Spleen (tissue), 11 donors: Measurements from ENCODE around the gene SIGLEC1. TPM values are rescaled to one million over a fixed set of nuclear protein-coding genes. Genes with fewer than 3 reads are reported as not detected.

ENCODE experiments used
- DNase-seq: peaks from one replicate; pipeline ENCODE4 v3.0.0-alpha.2; 2020
- H3K27ac ChIP-seq, 8 donors: fragments of 200-600 bp; sonication (generic) in 7 of 8; 1 replicate in 4 of 8; 2 replicates in 4 of 8; pipeline versions ENCODE4 v1.5.0 to v1.8.0; 2016 to 2021; ENCODE audit warnings: inconsistent platforms in 4 of 8, mild to moderate bottlenecking in 4 of 8, moderate library complexity in 1 of 8
- H3K27me3 ChIP-seq, 7 donors: fragments of 200-600 bp; sonication (generic) in 6 of 7; replicated peaks in 1 of 7; 1 replicate in 4 of 7; 2 replicates in 3 of 7; pipeline versions ENCODE4 v1.5.0 to v1.8.0; 2016 to 2021; ENCODE audit warnings: inconsistent platforms in 3 of 7, mild to moderate bottlenecking in 1 of 7
- H3K36me3 ChIP-seq, 6 donors: fragments of 200-600 bp; sonication (generic) in 5 of 6; 1 replicate in 4 of 6; 2 replicates in 2 of 6; pipeline versions ENCODE4 v1.5.0 to v1.8.0; 2016 to 2021; ENCODE audit warnings: inconsistent platforms in 2 of 6
- H3K4me1 ChIP-seq, 6 donors: fragments of 200-600 bp; sonication (generic) in 5 of 6; 1 replicate in 3 of 6; 2 replicates in 3 of 6; pipeline versions ENCODE4 v1.5.0 to v1.8.0; 2016 to 2021; ENCODE audit warnings: inconsistent platforms in 3 of 6
- H3K4me3 ChIP-seq, 8 donors: fragments of 200-600 bp; sonication (generic) in 7 of 8; 1 replicate in 4 of 8; 2 replicates in 4 of 8; pipeline versions ENCODE4 v1.5.0 to v1.8.0; 2016 to 2021; ENCODE audit warnings: inconsistent platforms in 4 of 8, mild to moderate bottlenecking in 4 of 8, moderate library complexity in 2 of 8
- H3K9me3 ChIP-seq, 8 donors: fragments of 200-600 bp; sonication (generic) in 7 of 8; 1 replicate in 4 of 8; 2 replicates in 4 of 8; pipeline versions ENCODE4 v1.5.0 to v1.8.0; 2016 to 2021; ENCODE audit warnings: inconsistent platforms in 4 of 8
- CTCF ChIP-seq, 11 experiments: fragments of 200-600 bp in 7 of 11; fragments of 450-650 bp in 4 of 11; sonication (generic) in 4 of 11; IDR thresholded peaks in 8 of 11; conservative IDR thresholded peaks in 3 of 11; 1 replicate in 7 of 11; 2 replicates in 4 of 11; pipeline versions ENCODE4 v1.4.0 to v1.8.0; 2016 to 2021; ENCODE audit warnings: antibody characterized with exemption in 11 of 11, inconsistent platforms in 4 of 11, mild to moderate bottlenecking in 1 of 11
- POLR2A ChIP-seq, 3 donors: fragments of 450-650 bp; IDR thresholded peaks; one replicate each; pipeline ENCODE4 v1.5.1; 2017; ENCODE audit warnings: antibody characterized with exemption in 3 of 3, mild to moderate bottlenecking in 1 of 3
- POLR2AphosphoS5 ChIP-seq, 3 donors: sonication (generic); formaldehyde crosslinking; IDR thresholded peaks; one replicate each; pipeline ENCODE4 v1.5.1; 2017; ENCODE audit warnings: antibody characterized with exemption in 3 of 3
- WGBS, 5 donors: extraction: QIAGEN DNeasy Blood & Tissue Kit in 3 of 5; methylation state at CpG; one replicate each; pipeline versions ENCODE4 v1.1.5 to v1.1.7; 2013 to 2018; 5-methylcytosine and 5-hydroxymethylcytosine counted together
- intact Hi-C: fragments of 100-400 bp; cut with DNase I; formaldehyde crosslinking; loops from one replicate; pipeline ENCODE4 v1.15.0; 2023; ENCODE audit warnings: low total_unique reads
- polyA plus RNA-seq, 3 donors: library from polyadenylated mRNA; stranded (reverse); fragments of 200-250 nt; gene quantifications; one replicate each; pipeline ENCODE4 v1.2.1, GENCODE V29; 2013
- total RNA-seq, 7 donors: library from RNA; depleted of rRNA in 3 of 7; stranded (reverse); fragments of >200 nt in 3 of 7; fragmentation: NEBNext Ultra II Directional in 4 of 7; extraction: Animal tissue kit (Norgen Biotek cat#: 25700) in 4 of 7; gene quantifications; one replicate each; pipeline versions ENCODE4 v1.1.0 to v1.2.1, GENCODE V29; 2016 to 2021
- donor health status: healthy with polysubstance abuse.
- donor health status: DM: no; HTN: no; CAD: no; lungs with moderate emphysema.
- donor health status: DM: no; HTN: no; CAD: no.
- donor health status: Bipolar disorder and iron deficiency.
- donor health status: healthy.
- donor health status: DM: no; HTN: no; CAD: no.
- donor health status: DM: yes; HTN: yes; CAD: no.

Gene SIGLEC1
- total and polyA plus RNA-seq, 10 donors, result 3.0 to 50.2 (median 14.9) TPM

- intact Hi-C loops, result no loop called here
- Histone ChIP-seq H3K27ac (no peak overlapping the region), H3K4me1 (peaks cover 0 to 40% (median 26%) of the 10 kb centered on the region in 6 donors), H3K36me3 (no peaks in the 10 kb centered on the region), H3K4me3 (no peak overlapping the region), H3K27me3 (peaks cover 0 to 95% (median 53%) of the 10 kb centered on the region in 7 donors), H3K9me3 (no peaks in the 10 kb centered on the region)
- TF ChIP-seq CTCF (IDR thresholded peaks at IDR 0.05 in 8 of 11, conservative IDR thresholded peaks at IDR 0.05 in 3 of 11), result no peak
- no peak for TF ChIP-seq POLR2AphosphoS5 (IDR thresholded peaks at IDR 0.05)
- no peak for TF ChIP-seq POLR2A (IDR thresholded peaks at IDR 0.05)
- DNase-seq, result no peak
- 41 to 65% (median 50%) methylated on average over 35 to 90 of the region's 90 CpGs for WGBS, 5 donors
Measured at GRCh38 chr20:3673221-3674070, 39.0 kb downstream of the SIGLEC1 start.

- H3K4me3 ChIP-seq, result peak overlapping the region in 4 of 8 donors; percentile 2 to 54 (median 8)
- H3K27ac ChIP-seq, result no peak overlapping the region
- no peaks in the 10 kb centered on the region for H3K9me3 ChIP-seq
- H3K4me1 ChIP-seq, result peaks cover 0 to 35% (median 24%) of the 10 kb centered on the region in 6 donors
- 9 to 20% (median 10%) methylated on average over 15 to 58 of the region's 58 CpGs for WGBS, 5 donors
- TF ChIP-seq POLR2AphosphoS5 (IDR thresholded peaks at IDR 0.05) (no peak), CTCF (IDR thresholded peaks at IDR 0.05 in 8 of 11, conservative IDR thresholded peaks at IDR 0.05 in 3 of 11) (no peak), POLR2A (IDR thresholded peaks at IDR 0.05) (no peak)
- H3K36me3 ChIP-seq, result no peaks in the 10 kb centered on the region
- intact Hi-C loops, result no loop called here
- peaks cover 0 to 92% (median 53%) of the 10 kb centered on the region in 7 donors for H3K27me3 ChIP-seq
- DNase-seq, result no peak
Measured at GRCh38 chr20:3672547-3673171, 39.7 kb downstream of the SIGLEC1 start.

- TF ChIP-seq CTCF (IDR thresholded peaks at IDR 0.05 in 8 of 11, conservative IDR thresholded peaks at IDR 0.05 in 3 of 11) (no peak), POLR2A (IDR thresholded peaks at IDR 0.05) (no peak), POLR2AphosphoS5 (IDR thresholded peaks at IDR 0.05) (no peak)
- 44 to 54% (median 49%) methylated on average over 16 to 23 of the region's 23 CpGs for WGBS, 5 donors
- H3K27ac ChIP-seq, result no peak overlapping the region
- H3K4me3 ChIP-seq, result peak overlapping the region in 3 of 8 donors; percentile 6 to 54 (median 9)
- no peaks in the 10 kb centered on the region for H3K9me3 ChIP-seq
- no peak for DNase-seq
- H3K4me1 ChIP-seq, result peaks cover 0 to 29% (median 21%) of the 10 kb centered on the region in 6 donors
- intact Hi-C loops, result no loop called here
- peaks cover 0 to 94% (median 53%) of the 10 kb centered on the region in 7 donors for H3K27me3 ChIP-seq
- H3K36me3 ChIP-seq, result no peaks in the 10 kb centered on the region
Measured at GRCh38 chr20:3671986-3672546, 40.3 kb downstream of the SIGLEC1 start.
